ENCODE measurements around the gene CAPN6. TPM values are rescaled to one million over a fixed set of nuclear protein-coding genes. Genes with fewer than 3 reads are reported as not detected.

The CAPN6 gene
- 0.05 TPM in 1 of 2 replicates, not detected in the other for total RNA-seq (2014; rRNA removed; shearing (Covaris generic))

- Histone ChIP-seq H3K4me3 (no peak within 1 kb of the TSS), H3K27ac (no peak within 1 kb of the TSS), H3K36me3 (no peaks in the 10 kb centered on the region), H3K27me3 (replicated peaks) (no peaks in the 10 kb centered on the region), H3K4me1 (replicated peaks) (no peaks in the 10 kb centered on the region), H3K9me3 (replicated peaks) (no peaks in the 10 kb centered on the region)
- DNase-seq (ENCODE audit: low read depth in 1 of 2, low spot score in 2 of 2) = no peak
Measured at GRCh38 chrX:111270339-111270738, at the start of gene CAPN6. Gene CAPN6, minus strand, starts transcription at chrX:111270483. Its CDS starts 6,547 bp downstream, at chrX:111263936.

GRCh38 chrX:111319451-111319850 lies 49.2 kb upstream of the CAPN6 start:
- Histone ChIP-seq H3K4me3 (no peak overlapping the region), H3K27ac (no peak overlapping the region), H3K36me3 (no peaks in the 10 kb centered on the region), H3K27me3 (replicated peaks) (no peaks in the 10 kb centered on the region), H3K9me3 (replicated peaks) (no peaks in the 10 kb centered on the region), H3K4me1 (replicated peaks) (no peaks in the 10 kb centered on the region)
- DNase-seq (ENCODE audit: low read depth in 1 of 2, low spot score in 2 of 2) = no peak

DNA sequence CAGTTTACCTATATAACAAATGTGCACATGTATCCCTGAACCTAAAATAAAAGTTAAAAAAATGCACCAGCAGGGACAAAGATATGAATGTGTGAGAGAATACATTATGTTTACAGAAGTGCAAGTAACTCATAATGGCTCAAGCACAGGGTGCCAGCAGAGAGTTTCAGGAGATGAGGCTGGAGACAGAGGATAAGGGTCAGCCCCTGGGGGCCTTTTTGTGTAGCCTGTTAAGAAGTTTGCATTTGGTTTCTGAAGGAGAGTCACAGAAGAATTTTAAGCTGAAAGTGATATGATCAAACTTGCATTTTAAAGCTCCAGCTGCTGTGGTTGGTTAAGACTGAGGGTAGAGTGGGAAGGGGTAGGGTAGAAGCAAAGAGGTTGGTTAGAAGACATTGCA lies 48.6 kb upstream of the CAPN6 start:
- Histone ChIP-seq H3K4me3 (no peak overlapping the region), H3K9me3 (replicated peaks) (no peaks in the 10 kb centered on the region), H3K4me1 (replicated peaks) (no peaks in the 10 kb centered on the region), H3K27ac (no peak overlapping the region), H3K27me3 (replicated peaks) (no peaks in the 10 kb centered on the region), H3K36me3 (no peaks in the 10 kb centered on the region)
- DNase-seq (ENCODE audit: low read depth in 1 of 2, low spot score in 2 of 2) = no peak

- Histone ChIP-seq H3K36me3 (no peaks in the 10 kb centered on the region), H3K4me3 (no peak overlapping the region), H3K4me1 (replicated peaks) (no peaks in the 10 kb centered on the region), H3K27ac (no peak overlapping the region), H3K27me3 (replicated peaks) (no peaks in the 10 kb centered on the region), H3K9me3 (replicated peaks) (no peaks in the 10 kb centered on the region)
- no peak for DNase-seq (ENCODE audit: low read depth in 1 of 2, low spot score in 2 of 2)
Measured at GRCh38 chrX:111309083-111309482, 38.8 kb upstream of the CAPN6 start.

DNA sequence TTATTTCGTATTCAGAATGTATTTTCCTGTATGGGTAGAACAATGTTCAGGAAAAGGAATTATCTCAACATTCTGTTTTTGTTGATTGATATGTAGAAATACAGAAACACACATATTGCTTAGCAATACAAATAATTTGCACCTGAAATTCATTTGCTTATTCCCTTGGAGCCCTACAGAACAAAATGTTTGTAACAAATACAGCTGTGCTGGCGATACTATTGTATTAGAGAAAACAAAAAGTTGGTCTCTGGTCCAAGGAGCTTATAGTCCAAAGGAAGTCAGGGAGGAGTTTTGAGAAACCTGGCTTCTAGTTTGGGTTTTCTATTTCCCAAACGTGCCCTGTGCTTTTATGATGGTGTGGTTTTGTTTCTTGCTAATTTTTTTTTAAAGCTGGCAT lies 37.8 kb upstream of the CAPN6 start:
- no peak overlapping the region for H3K4me3 ChIP-seq
- DNase-seq (ENCODE audit: low read depth in 1 of 2, low spot score in 2 of 2) = no peak
- H3K36me3 ChIP-seq = no peaks in the 10 kb centered on the region
- H3K27ac ChIP-seq = no peak overlapping the region
- H3K27me3 ChIP-seq (replicated peaks) = no peaks in the 10 kb centered on the region
- no peaks in the 10 kb centered on the region for H3K9me3 ChIP-seq (replicated peaks)
- no peaks in the 10 kb centered on the region for H3K4me1 ChIP-seq (replicated peaks)

- DNase-seq (ENCODE audit: low read depth in 1 of 2, low spot score in 2 of 2) = no peak
- no peaks in the 10 kb centered on the region for H3K4me1 ChIP-seq (replicated peaks)
- no peak overlapping the region for H3K4me3 ChIP-seq
- H3K27ac ChIP-seq = no peak overlapping the region
- no peaks in the 10 kb centered on the region for H3K36me3 ChIP-seq
- H3K27me3 ChIP-seq (replicated peaks) = no peaks in the 10 kb centered on the region
- H3K9me3 ChIP-seq (replicated peaks) = no peaks in the 10 kb centered on the region
Measured at GRCh38 chrX:111302284-111302683, 32.0 kb upstream of the CAPN6 start.

DNA sequence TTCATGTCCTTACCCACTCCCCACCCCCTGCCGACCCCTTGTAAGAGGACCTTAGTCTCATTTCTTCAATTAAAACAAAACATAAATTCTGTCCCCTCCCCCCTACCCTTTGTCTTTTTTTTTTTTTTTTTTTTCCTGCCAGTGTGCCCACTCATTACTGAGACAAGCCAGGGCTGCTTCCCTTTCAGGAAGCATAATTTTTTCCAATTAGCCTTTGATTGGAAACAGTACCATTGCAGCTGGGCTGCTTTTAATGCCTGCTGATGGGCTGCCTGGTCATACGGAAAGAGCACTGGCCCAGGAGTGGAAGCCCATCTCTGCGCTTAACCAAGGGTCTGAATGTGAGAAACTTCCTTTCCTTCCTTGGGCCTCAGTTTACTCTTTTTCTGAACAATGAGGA lies 18.6 kb upstream of the CAPN6 start:
- no peaks in the 10 kb centered on the region for H3K27me3 ChIP-seq (replicated peaks)
- no peak overlapping the region for H3K27ac ChIP-seq
- H3K4me1 ChIP-seq (replicated peaks) = no peaks in the 10 kb centered on the region
- DNase-seq (ENCODE audit: low read depth in 1 of 2, low spot score in 2 of 2) = no peak
- H3K9me3 ChIP-seq (replicated peaks) = no peaks in the 10 kb centered on the region
- H3K36me3 ChIP-seq = no peaks in the 10 kb centered on the region
- H3K4me3 ChIP-seq = no peak overlapping the region

- DNase-seq (ENCODE audit: low read depth in 1 of 2, low spot score in 2 of 2) = no peak
- Histone ChIP-seq H3K4me1 (replicated peaks) (no peaks in the 10 kb centered on the region), H3K36me3 (no peaks in the 10 kb centered on the region), H3K4me3 (no peak overlapping the region), H3K27me3 (replicated peaks) (no peaks in the 10 kb centered on the region), H3K9me3 (replicated peaks) (no peaks in the 10 kb centered on the region), H3K27ac (no peak overlapping the region)
Measured at GRCh38 chrX:111284631-111285293, 14.5 kb upstream of the CAPN6 start.

DNA sequence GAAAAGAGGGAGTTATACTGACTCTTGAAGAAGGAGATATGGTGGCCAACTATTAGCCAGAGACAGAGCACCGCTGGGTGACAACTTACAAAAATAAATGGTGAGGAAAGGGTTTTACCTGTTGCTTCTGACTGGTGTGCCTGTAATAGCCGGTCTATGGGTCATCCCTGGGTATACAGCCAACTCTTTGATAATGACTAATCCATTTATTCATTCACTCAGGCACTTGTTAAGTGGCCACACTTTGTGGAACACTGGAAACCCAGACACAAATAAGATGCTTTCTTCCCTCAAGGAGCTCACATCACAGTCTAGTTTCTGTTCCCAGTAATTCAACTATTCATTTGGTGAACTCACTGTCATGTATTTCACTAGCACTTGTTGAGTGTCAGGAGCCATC lies 13.2 kb upstream of the CAPN6 start:
- Histone ChIP-seq H3K9me3 (replicated peaks) (no peaks in the 10 kb centered on the region), H3K4me3 (no peak overlapping the region), H3K27ac (no peak overlapping the region), H3K36me3 (no peaks in the 10 kb centered on the region), H3K27me3 (replicated peaks) (no peaks in the 10 kb centered on the region), H3K4me1 (replicated peaks) (no peaks in the 10 kb centered on the region)
- no peak for DNase-seq (ENCODE audit: low read depth in 1 of 2, low spot score in 2 of 2)

DNA sequence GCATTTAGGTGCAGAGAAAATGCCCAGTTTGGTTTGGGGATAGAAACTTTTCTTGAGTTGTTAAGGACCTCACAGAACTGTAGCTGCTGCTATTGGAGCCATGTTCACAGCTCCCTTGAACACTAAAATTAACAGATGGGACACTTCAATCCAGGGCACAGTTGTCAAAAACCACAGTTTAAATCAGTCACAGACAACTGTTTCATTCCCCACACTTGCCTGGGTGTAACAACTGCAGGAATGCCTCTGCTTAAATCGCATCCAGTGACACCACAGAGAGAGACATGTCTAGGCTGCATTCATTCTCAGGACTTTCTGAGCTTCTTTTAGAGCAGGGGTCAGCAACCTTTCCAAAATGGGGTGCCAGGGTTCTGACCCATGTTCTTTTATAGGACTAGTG lies 12.7 kb upstream of the CAPN6 start:
- no peaks in the 10 kb centered on the region for H3K9me3 ChIP-seq (replicated peaks)
- no peaks in the 10 kb centered on the region for H3K27me3 ChIP-seq (replicated peaks)
- H3K4me3 ChIP-seq = no peak overlapping the region
- H3K27ac ChIP-seq = no peak overlapping the region
- no peak for DNase-seq (ENCODE audit: low read depth in 1 of 2, low spot score in 2 of 2)
- no peaks in the 10 kb centered on the region for H3K4me1 ChIP-seq (replicated peaks)
- no peaks in the 10 kb centered on the region for H3K36me3 ChIP-seq

- H3K4me3 ChIP-seq = no peak overlapping the region
- H3K36me3 ChIP-seq = no peaks in the 10 kb centered on the region
- no peaks in the 10 kb centered on the region for H3K27me3 ChIP-seq (replicated peaks)
- H3K9me3 ChIP-seq (replicated peaks) = no peaks in the 10 kb centered on the region
- no peaks in the 10 kb centered on the region for H3K4me1 ChIP-seq (replicated peaks)
- H3K27ac ChIP-seq = no peak overlapping the region
- no peak for DNase-seq (ENCODE audit: low read depth in 1 of 2, low spot score in 2 of 2)
Measured at GRCh38 chrX:111282139-111282538, 11.9 kb upstream of the CAPN6 start.

DNA sequence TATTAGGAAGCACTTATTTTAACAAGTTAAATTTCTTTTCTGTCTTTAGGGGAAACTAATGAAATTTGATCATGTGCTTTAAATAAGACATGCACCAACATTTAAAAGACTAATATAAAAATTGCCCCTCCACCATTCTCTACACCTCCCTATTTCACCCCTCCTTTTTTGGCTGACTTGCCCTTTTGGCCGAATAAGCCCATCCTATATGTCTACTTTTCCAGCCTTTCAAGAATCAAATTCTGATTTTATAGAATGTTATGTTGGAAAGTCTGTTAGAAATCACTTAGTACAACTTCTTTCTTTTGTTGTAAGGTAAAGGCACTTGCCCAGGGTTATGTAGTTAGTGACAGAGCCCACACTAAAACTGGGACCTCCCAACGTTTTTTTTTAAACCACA lies 1.8 kb downstream of the CAPN6 start:
- no peak for DNase-seq (ENCODE audit: low read depth in 1 of 2, low spot score in 2 of 2)
- Histone ChIP-seq H3K27ac (no peak overlapping the region), H3K9me3 (replicated peaks) (no peaks in the 10 kb centered on the region), H3K27me3 (replicated peaks) (no peaks in the 10 kb centered on the region), H3K4me3 (no peak overlapping the region), H3K36me3 (no peaks in the 10 kb centered on the region), H3K4me1 (replicated peaks) (no peaks in the 10 kb centered on the region)

GRCh38 chrX:111265486-111265885 lies 4.8 kb downstream of the CAPN6 start:
- no peak for DNase-seq (ENCODE audit: low read depth in 1 of 2, low spot score in 2 of 2)
- no peak overlapping the region for H3K27ac ChIP-seq

DNA sequence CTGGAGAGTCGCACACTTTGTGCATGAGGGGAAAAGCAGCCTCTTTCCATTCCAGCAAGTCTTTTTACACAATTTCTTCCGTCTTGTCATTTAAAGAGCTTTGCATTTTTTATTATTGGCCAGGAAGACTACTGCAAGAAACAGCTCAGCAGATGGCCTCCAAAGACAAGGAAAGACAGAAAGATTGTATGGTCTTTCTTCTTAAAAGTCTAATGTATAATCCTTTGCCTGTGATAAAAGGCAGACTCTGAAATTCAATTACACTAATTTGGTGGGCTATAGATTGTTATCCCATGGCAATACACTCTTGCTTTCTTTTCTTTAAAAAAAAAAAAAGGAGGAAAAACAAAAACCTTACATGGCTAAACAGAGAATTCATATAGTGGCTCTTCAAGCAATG lies 5.9 kb downstream of the CAPN6 start:
- no peaks in the 10 kb centered on the region for H3K27me3 ChIP-seq (replicated peaks)
- H3K36me3 ChIP-seq = no peaks in the 10 kb centered on the region
- H3K4me1 ChIP-seq (replicated peaks) = no peaks in the 10 kb centered on the region
- DNase-seq (ENCODE audit: low read depth in 1 of 2, low spot score in 2 of 2) = no peak
- no peak overlapping the region for H3K4me3 ChIP-seq
- no peak overlapping the region for H3K27ac ChIP-seq
- H3K9me3 ChIP-seq (replicated peaks) = no peaks in the 10 kb centered on the region

More at GRCh38 chrX:111265486-111265885, 4.8 kb downstream of the CAPN6 start:
- Histone ChIP-seq H3K4me3 (no peak overlapping the region), H3K9me3 (replicated peaks) (no peaks in the 10 kb centered on the region), H3K36me3 (no peaks in the 10 kb centered on the region), H3K4me1 (replicated peaks) (no peaks in the 10 kb centered on the region), H3K27me3 (replicated peaks) (no peaks in the 10 kb centered on the region)

- no peak overlapping the region for H3K27ac ChIP-seq
- no peak for DNase-seq (ENCODE audit: low read depth in 1 of 2, low spot score in 2 of 2)
- H3K9me3 ChIP-seq (replicated peaks) = no peaks in the 10 kb centered on the region
- no peaks in the 10 kb centered on the region for H3K36me3 ChIP-seq
- H3K4me1 ChIP-seq (replicated peaks) = no peaks in the 10 kb centered on the region
- H3K4me3 ChIP-seq = no peak overlapping the region
- H3K27me3 ChIP-seq (replicated peaks) = no peaks in the 10 kb centered on the region
Measured at GRCh38 chrX:111262086-111262485, 8.2 kb downstream of the CAPN6 start.
